RKO (cell line): ENCODE measurements around the gene FKBP7.
A peak's percentile ranks its signal among the peaks of the same experiment; 100 is the strongest.
"Not testable (repeated sequence)": the region's sequence is repeated elsewhere in the genome, so short reads cannot be mapped to it uniquely, and the experiment has no call there.

Source experiments
- DNase-seq: peaks from one replicate; pipeline ENCODE4 v3.0.0-alpha.2; 2016; ENCODE audit warnings: low spot score

FKBP7 gene, protein sequence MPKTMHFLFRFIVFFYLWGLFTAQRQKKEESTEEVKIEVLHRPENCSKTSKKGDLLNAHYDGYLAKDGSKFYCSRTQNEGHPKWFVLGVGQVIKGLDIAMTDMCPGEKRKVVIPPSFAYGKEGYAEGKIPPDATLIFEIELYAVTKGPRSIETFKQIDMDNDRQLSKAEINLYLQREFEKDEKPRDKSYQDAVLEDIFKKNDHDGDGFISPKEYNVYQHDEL

DNA sequence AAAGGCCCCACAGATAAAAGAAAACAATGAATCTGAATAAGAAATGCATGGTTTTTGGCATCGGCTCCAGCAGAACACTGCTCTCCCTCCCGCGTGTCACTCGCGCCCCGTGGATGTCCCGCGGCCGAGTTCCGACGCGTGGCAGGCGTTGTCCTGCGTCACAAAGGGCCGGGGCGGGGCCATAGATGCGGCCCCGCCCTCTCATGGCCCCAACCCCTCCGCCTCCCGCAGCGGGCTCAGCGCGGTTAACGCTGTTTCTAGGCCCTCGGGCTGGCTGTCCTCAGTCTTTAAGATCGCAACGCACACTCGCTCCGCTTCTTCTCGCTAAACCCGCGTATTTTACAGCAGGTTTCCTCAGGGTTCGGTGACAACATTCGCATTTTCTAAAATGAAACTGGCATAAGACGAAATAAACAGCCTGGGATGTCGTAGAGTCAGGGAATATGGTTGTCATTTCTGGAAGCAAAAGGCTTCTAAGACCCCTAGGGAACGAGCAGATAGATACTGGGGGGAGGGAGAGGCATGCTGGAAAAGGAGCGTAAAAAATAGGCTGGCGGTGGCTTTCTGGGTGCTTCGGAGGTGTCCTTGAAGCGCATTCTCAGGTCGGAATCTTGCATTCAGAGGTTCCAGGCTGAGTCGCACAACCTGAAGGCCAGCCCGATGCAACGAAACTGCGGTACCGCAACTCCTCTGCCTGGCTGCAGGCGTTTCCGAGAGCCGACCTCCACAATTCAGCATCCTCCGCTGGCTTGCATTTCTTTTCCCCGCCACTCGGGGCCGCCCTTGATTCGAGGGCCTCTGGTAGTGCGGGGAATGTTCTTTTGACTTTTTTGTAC lies at the start of gene FKBP7:
Gene FKBP7 (minus strand): TSS at position 162 of the 836 bp plus-strand sequence. CDS start 101 bp downstream, at position 61.
- peak; percentile 90 for DNase-seq

DNA sequence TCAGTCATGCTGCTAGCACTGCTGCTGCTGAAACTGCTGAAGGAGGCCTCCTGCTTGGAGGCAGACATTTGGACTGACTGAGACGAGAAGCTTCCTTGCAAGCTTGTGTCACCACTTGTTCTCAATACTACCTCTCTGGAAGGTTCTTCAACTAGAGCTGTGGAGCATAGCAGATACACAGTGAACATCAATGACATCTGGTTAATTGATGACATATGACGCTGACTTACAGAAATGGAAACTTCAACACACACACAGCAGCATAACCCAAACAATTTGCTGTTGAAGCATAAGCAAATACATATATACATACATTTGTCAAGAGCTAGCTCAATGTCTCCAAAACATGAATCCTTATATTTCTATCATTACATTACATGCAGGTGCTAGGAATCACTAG lies 49.2 kb upstream of the FKBP7 start:
- no peak for DNase-seq

DNA sequence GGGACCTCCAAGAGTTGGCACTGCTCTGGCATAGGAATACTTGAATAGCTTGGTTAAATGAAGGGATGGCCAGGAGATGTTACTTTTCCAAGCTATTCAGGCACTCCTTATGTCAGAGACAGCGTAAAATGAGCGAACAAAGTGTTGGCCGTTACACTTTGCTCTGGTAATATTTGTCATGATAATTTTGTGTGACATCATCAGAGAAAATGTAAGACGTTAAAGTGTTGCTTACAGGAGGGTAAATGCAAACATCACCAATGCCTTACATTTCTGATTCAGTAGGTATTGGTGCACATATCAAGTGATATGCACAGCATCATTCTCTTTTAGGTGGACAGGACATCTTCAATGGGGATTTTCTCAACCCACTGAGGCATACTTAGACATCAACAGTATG lies 47.9 kb upstream of the FKBP7 start:
- DNase-seq, result no peak

DNA sequence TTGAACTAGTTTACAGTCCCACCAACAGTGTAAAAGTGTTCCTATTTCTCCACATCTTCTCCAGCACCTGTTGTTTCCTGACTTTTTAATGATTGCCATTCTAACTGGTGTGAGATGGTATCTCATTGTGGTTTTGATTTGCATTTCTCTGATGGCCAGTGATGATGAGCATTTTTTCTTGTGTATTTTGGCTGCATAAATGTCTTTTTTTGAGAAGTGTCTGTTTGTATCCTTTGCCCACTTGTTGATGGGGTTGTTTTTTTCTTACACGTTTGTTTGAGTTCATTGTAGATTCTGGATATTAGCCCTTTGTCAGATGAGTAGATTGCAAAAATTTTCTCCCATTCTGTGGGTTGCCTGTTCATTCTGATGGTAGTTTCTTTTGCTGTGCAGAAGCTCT lies 47.1 kb upstream of the FKBP7 start:
- not testable (repeated sequence) for DNase-seq

DNA sequence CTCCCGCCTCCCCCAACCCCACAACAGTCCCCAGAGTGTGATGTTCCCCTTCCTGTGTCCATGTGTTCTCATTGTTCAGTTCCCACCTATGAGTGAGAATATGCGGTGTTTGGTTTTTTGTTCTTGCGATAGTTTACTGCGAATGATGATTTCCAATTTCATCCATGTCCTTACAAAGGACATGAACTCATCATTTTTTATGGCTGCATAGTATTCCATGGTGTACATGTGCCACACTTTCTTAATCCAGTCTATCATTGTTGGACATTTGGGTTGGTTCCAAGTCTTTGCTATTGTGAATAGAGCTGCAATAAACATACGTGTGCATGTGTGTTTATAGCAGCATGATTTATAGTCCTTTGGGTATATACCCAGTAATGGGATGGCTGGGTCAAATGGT lies 46.6 kb upstream of the FKBP7 start:
- DNase-seq, result not testable (repeated sequence)

DNA sequence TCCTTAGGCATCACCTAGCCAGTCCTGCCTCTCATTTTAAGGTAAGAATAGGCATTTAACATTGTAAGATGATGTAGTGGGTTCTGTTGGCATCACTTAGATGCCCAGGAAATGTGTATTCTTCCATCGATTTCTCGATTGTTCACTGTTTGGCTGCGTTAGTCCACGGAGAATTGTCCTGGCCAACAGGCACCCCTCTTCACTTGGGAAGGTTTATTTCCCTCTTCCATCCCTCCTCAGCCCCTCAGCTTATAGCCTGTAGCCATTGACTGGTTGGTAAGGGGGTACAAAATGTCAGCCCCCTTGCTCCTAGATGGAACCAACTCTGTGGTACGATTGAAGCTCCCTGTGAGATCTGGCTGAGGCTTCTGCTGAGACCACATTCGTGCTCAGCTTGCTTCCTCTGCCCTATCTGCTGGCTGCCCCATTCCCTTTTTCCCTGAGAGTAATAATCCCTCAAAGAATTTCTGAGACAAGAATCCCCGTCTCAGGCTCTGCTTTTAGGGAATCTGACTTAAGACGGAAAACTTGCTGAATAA lies 45.3 kb upstream of the FKBP7 start:
- DNase-seq, result peak; percentile 5

GRCh38 chr2:178522950-178523595 lies 44.7 kb upstream of the FKBP7 start:
- peak; percentile 81 for DNase-seq

GRCh38 chr2:178521304-178522150 lies 43.1 kb upstream of the FKBP7 start:
- no peak for DNase-seq

DNA sequence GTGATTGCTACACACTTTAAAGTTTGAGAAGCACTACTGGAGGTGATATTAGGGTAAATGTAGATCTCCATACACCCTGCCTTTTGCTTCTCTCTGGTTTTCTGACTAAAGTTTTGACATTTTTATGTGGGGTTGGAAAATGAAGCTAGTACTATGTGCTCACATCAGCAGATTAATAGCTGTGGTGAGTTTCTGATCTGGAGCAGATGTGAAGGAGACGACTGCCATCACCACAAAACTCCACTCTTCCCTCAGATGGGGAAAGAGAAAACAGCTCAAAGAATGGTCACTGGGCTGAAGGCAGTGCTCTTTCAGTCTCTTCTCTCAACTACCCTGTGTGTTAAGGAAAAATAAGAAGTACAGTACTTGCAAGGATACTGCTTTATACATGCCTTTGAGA lies 39.1 kb upstream of the FKBP7 start:
- DNase-seq, result no peak

GRCh38 chr2:178514664-178515063 lies 36.3 kb upstream of the FKBP7 start:
- DNase-seq, result peak; percentile 84

- peak; percentile 16 for DNase-seq
Observed at GRCh38 chr2:178513876-178514275, 35.5 kb upstream of the FKBP7 start.

GRCh38 chr2:178512484-178512883 lies 34.1 kb upstream of the FKBP7 start:
- DNase-seq, result peak; percentile 58

- DNase-seq, result no peak
Observed at GRCh38 chr2:178510384-178510783, 32.0 kb upstream of the FKBP7 start.

GRCh38 chr2:178508646-178509045 lies 30.2 kb upstream of the FKBP7 start:
- DNase-seq, result no peak

- DNase-seq, result no peak
Observed at GRCh38 chr2:178506949-178507348, 28.5 kb upstream of the FKBP7 start.

DNA sequence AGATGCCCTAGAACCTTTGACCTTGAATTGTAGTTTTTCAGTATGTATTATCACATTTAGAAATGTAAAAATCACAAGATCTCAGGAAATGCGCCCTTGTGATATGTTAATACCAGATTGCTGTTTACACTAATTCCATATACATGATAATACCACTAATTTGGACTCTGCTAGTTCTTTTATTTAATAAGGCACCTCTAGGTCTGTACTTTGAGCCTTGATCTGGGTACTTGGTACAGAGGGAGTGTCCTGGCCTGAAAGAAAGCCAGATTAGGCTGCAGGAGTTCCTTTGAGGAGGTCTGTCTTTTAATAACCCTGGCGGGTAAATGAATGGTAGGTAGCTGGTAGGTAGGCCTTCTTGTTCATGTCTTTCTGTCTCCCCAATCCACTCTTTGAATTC lies 28.1 kb upstream of the FKBP7 start:
- no peak for DNase-seq

GRCh38 chr2:178506101-178506500 lies 27.7 kb upstream of the FKBP7 start:
- DNase-seq, result no peak

DNA sequence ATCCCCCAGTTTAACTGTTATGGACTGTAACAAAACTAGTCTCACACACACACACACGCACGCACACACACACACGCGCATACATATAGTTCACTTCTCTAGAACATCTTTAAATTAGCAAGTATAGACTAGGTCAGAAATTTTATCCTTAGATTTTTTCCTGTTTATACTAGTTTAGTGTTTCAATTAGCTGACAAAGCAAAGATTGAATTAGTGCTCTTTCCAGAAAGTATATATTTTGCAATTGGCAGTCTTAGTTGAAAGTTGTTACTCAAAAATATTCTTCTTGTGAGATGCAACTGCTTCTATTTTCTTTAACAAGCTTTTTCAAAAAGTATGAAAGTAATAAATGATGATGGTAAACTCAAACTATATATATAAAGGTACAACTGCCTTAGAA lies 24.4 kb upstream of the FKBP7 start:
- no peak for DNase-seq

- DNase-seq, result no peak
Observed at GRCh38 chr2:178499640-178500039, 21.2 kb upstream of the FKBP7 start.

- no peak for DNase-seq
Observed at GRCh38 chr2:178498137-178498536, 19.7 kb upstream of the FKBP7 start.

GRCh38 chr2:178496049-178496448 lies 17.6 kb upstream of the FKBP7 start:
- DNase-seq, result no peak

DNA sequence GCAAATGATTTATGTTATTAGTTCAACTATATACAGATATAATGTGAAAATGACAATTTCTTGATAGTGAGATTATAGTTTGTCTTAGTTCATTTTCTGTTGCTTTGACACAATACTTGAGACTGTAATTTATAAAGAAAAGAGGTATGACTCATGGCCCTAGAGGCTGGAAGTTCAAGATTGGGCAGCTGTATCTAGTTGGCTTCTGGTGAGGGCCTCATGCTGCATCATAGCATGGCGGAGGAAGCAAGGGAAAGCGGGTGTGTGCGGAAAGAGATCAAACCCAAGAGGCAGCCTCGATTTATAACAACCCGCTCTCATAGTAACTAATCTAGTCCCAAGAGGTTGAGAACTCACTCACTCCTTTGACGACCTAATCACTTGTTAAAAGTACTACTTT lies 13.2 kb upstream of the FKBP7 start:
- DNase-seq, result no peak
